Activated T-helper 1 cell treated with Interleukin-2 at 50 U/mL for 16 hours (primary cell): ENCODE results near the gene MEG3.

Source experiments
- DNase-seq: peaks from one replicate; pipeline ENCODE4 v3.0.0-alpha.2; 2020; ENCODE audit warnings: low read depth

MEG3 gene

DNA sequence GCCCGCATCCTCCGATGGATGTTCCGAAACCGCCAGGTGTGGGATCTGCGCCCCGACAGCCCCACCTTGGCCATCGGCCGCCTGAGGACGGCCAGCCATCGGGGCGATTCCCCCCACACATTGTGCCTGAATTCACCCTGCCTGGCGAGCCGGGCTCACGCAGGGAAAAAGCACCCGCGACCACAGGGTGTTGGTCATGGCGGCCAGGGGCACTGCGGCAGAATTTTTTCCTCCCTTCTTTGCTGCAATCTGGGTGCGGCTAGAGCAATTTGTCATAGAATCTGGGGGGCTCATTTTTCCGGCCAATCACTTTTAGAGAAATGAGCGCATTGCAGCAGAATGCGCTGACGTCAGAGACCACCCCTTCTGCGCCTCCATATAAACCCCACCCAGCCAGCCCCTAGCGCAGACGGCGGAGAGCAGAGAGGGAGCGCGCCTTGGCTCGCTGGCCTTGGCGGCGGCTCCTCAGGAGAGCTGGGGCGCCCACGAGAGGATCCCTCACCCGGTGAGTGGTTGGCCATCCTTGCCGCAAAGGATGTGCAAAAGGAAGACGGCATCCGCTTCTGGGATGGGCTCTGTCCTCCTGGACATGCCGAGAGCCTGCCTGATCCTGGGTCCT lies at the start of gene MEG3:
Gene MEG3, plus strand, starts transcription at position 406 of the 619 bp plus-strand sequence.
- DNase-seq: no peak

DNA sequence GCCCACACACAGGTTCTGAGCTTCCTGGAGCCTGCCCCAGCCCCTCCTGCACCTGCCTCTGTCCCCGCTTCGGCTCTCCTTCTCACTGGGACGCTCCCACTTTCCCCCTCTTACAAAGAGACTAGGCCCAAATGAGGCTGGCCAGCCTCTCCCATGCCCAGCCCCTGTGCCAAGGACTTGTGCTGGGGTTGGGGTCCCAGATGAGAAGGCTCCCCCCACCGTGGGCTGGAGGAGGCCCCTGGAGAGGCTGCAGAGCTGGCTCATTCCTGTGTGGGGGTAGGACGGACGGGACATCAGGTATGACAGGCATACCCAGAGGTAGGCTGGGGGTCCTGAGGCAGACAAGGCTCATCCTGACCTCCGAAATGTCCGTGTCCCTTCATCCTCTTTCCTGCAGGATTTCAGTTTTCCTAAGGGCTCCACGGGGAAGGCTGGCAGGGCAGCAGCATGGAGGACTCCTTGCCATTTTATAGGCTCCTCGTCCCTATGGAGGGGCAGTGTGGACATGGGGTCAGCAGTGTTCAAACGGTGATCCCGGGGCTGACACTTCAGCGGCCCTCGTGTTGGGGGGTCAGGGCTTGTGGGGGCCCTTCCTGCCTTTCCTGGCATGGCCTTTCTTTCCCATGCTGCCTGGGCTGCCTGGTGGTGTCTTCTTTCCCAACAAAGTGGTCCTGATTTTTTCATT lies 49.1 kb upstream of the MEG3 start:
- no peak for DNase-seq

DNA sequence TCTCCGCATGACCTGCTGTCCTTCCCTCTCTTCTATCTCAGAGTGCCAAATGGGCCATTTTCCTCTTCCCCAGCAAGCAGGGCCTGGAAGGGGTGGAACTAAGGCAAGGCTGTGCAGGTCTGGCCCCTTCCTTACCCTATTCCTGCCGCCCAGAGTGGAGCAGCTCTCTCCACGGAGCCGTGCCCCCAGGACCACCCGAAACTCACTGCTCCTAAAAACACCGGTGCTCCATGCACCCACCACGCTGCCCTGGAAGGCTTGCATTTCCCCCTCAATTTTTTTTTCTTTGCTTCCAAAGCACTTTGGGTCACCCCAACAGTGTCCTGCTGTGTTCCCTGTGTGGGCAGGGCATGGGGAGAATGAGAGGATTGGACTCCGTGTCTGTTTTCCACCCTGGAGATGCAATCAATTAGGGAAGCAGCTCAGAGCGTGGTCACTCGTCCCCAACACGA lies 48.5 kb upstream of the MEG3 start:
- no peak for DNase-seq

DNA sequence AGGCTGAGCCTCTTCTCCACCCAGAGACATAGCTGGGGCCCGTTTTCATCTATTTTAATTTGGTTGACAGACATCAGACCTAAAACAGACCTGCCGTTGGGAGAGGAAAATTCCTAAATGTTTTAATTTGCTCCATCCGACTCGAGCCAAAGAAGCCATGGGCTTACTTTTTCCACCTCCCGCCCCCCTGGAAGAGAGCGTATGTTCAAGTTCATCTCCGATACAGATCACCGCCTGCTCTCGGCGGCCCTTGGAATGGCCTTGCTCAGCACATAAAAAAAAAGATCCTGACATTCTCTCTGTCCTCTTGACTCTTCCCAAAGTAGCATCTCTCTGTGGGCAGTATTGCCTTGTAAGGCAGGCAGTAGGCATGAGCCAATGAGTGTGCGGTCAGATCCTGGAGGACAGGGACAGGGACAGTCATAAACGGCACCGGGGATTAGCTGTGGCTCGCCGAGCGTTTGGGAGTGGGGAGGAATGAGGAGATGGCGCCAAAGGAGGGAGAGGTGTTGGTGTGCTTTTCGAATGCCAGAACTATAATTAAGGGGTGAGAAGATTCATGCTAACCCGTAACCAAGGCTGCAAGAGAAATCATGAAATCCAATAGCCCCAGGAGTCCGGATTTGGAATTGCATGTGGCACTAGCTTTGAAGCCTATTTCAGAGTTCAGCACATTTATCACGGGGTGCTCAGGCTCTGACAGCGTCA lies 47.9 kb upstream of the MEG3 start:
- DNase-seq: no peak

DNA sequence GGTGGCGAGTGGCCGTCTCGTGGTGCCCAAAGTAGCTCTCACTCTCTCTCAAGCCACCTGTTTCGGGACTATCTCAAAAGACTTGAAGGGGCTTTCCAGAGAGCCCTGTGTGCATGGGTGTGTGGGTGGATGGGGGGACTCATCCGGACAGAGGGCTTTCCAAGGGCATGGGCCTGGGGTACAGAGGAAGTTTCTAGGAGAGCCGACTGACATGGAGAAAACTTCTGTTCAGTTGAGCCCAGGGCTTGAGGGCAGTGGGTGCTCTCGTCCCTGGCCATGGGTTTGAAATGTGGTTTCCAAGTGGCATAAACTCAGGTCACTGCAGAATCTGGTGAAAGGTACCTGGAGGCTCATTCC lies 47.4 kb upstream of the MEG3 start:
- DNase-seq: no peak

DNA sequence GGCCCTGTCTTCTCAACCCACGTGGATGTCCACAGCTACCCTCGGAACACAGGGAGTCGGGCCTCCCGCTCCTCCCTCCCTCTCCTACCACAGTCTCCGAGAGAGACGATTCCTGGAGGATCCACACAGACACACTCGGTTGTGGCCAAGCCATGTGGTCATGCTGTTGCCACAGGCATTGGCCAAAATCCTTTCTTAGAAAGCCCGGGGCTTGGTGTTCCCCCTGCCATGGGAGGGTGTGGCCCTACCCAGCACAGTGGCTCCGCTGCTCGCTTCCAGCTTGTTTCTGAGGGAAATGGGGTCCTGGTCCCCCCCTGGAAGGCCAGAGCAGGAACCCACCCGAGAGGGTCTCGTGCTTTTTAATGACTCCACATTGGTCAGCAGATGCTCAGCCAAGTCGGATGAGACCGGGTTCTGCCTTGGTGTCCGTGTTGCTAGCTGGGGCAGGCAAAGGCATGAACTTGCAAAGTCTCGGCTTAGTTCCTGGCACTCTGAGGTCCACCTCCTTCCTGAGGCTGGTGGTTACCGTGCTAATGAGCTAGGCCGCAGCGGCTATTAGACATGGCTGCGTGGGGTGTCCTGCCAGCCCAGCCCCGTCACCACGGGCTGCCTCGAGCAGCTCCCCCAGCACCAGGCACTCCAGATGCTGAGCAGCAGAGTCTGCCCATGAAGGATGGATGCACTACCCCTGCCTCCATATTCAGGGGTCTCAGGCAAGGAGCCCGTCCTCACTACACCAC lies 46.8 kb upstream of the MEG3 start:
- DNase-seq: no peak

DNA sequence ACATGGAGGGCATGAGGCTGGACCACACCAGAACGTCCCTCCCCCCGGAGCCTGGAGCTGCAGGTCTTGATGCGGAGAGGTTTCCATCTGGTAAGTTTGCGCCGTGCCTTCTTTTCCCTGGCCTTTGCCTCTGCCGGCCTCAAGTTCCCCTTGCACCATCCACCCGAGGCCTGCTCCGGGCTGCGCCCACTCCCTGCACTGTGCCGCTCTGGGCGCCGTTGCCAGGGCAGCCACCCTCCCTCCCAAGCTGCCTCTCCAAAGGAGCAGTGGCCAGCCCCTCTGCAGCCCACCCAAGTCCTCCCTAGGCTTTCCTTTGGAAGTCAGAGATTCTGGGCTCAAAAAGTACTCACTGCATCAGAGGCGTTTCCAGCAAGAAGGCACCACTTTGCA lies 46.2 kb upstream of the MEG3 start:
- no peak for DNase-seq

DNA sequence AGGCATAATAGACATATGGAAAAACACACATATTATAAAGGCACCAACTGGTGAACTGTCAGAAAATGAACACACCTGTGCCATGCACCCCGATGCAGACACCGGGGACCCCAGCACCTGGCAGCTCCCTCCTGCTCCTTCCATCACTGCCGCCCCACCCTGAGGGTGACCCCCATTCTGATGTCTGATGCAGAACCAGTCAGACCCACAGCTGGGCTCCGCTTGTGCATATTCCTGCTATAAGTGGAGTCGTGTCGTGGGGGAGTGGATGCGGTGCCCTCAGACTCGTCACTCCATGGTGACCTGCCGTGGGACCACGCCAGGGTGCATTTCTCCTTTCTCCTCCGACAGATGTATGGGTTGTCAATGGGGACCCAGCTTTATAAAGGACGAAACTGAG lies 45.7 kb upstream of the MEG3 start:
- DNase-seq: no peak

DNA sequence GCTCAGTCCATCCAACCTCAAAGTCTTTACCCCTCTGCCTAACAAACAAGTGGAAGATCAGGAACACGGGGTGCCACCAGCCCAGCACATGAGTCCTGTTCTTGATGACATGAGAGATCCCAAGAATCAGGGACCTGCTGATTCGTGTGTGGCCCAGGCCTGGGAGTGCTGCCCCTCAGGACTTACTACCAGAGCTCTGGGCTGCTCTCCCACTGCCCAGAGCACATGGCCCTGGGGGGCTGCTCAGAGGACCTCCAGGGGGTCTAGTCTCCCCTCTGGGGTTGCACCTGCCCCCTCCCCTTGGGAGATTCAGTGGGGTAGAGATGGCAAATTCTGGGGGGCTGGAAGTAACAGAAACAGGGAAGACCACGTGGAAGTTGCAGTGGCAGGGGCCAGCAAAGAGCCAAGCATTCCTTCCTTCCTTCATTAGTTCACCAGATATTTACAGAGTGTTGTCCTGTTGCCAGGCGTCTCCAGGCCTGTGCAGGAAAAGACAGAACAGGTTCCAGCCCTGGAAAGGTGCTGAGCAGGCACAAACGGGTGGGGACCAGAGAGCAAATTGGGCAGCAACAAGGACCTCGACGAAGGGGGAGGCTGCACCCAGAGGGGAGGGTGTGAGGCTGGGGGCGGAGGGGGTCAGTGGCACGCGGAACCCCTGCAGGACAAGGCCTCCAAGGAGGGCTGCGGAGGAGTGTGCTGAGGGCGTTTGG lies 45.1 kb upstream of the MEG3 start:
- DNase-seq: no peak

DNA sequence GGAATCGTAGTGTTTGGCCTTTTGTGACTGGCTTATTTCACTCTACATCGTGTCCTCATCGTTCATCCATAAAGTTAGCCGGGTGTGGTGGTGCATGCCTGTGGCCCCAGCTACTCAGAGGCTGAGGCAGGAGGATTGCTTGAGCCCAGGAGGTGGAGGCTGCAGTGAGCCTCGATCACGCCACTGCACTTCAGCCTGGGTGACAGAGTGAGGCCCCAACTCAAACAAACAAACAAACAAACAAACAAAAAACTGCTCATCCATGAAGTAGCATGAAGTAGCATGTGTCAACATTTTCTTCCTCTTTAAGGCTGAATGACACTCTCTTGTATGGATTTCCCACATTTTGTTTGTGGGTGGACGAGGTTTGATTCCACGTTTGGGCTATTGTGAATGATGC lies 44.0 kb upstream of the MEG3 start:
- DNase-seq: no peak

DNA sequence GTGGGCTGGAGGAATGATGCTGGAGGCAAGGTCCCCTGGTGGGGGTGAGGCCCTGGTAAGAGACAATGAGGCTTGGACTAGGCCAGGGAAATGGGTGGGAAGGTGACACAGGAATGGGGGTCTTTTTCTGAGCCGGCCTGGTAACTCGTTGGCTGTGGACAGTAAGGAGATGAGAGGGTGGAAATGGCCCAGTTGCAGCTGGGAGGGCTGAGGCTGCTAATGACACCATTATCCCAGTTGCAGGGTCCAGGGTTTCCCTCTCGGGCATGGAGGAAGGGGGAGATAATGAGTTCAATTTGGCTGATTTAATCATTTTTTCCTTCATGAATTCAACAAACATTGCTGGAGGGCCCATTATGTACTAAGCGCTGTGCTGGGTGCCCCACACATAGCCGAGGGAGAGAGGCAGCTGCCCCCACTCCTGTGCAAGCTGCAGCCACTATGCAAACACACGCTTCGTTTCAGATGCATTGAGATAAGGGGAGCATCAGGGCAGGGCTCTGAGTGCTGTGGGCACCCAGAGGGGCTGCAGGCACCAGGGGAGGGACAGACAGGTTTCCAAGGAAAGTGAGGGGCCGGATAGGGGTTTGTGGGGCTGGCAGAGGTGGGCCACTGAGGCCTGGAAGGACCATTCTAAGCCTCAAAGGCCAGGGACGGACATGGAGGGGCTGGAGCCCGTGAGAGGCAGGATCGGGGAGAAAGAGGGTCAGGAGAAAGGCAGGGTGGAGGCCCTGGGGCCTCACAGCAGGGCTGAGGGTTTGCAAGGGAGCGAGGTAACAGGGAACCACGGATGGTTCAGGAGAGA lies 43.2 kb upstream of the MEG3 start:
- no peak for DNase-seq

DNA sequence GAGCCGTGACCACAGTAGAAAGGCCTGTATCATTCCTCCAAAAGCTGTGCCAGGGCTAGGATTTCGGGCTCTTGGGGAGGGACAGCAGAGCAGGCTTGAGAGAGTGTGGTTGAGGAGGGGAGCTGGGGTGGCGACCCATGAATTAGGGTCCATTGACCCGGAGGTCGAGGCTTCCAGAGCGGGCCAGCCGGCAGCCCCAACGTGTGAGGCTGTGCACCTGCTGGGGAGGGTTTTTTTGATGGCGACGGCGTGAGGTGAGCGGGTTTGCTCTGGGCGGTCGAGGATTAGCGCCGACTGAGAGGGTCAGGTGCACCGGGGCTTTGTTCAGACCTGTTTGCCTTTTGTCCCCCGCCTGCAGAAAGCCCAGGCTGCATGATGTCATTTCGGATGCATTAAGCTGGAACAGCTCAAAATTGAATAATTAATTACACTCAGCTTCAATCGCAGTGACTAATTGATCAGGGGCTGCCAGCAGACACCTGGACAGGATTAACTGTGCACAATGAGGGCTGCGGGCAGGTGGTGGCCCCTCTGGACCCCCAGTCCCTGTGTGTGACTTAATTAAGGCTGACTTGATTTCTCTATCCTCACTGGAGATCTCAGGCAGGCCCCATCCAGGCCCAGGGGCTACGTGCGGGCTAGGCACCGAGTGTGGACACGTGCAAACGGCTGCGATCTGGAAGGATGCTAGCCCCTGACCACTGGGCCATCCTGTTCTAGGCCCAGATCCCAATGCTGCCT lies 42.1 kb upstream of the MEG3 start:
- DNase-seq: no peak

DNA sequence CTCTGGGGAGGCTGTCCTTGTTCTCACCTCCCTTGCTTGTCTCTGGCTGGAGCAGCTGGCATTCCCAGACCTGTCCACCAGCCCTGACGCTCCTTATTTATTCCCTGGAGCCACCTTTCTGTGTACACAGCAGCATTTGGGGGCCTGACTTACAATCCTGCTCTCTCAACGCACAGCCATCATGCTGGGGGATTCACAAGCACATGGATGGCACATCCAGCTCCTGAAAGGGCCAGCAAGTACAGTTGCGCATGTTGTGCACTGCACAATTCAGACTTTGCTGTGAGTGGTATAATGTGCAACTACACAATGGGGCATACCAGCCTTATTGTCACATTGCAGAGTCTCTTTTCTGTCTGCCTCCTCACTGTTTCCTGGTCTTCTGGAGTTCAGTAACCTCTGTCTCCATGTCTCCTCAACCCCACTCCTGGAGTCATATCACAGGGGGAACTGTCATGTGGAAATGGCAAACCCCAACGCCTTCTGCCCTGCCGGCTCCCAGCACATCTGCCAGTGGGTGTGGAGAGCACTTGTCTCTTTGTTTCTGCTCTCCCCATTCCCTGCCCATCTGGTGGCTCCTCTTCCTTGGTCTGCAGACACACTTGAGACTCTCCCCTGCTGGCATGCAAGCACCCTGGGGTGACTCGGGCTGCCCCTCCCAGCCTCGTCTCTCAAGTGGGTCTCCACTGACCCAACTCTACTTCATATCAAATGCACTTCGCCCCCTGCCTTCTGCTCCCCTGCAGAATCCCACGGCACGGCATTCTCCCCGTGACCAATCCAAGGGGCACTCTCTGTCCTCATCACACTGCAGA lies 41.2 kb upstream of the MEG3 start:
- no peak for DNase-seq

DNA sequence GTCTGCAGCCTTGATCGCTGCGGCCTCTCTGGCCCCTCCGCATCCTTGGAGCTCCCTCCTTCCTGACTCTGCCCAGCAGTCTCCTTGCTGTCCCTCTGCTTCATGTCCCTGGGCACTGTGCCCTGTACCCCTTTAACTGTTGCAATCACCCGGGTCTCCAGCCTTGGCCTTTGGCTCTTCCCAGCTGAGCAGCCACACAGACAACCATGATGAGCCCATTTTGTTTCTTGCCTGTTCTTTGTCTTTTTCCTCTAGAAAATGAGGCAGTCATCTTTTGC lies 40.6 kb upstream of the MEG3 start:
- no peak for DNase-seq

DNA sequence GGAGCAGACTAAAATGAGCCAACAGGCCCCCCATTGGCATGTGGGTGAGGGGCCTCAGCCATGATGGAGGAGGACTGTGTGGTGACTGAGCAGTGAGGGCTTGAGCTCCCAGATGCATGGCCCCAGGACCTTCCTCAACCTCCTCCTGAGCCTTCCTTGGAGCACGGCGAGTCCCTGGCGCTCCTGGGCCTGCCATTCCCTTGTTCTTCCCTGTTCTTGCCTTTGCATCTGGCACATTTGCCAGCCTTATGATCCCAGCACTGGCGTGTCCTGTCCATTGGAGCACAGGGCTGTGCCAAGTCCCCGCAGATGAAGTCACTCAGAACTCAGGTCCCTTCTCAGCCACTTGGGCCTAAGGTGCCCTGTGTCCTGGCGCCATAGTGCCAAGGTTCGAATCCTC lies 40.3 kb upstream of the MEG3 start:
- no peak for DNase-seq

DNA sequence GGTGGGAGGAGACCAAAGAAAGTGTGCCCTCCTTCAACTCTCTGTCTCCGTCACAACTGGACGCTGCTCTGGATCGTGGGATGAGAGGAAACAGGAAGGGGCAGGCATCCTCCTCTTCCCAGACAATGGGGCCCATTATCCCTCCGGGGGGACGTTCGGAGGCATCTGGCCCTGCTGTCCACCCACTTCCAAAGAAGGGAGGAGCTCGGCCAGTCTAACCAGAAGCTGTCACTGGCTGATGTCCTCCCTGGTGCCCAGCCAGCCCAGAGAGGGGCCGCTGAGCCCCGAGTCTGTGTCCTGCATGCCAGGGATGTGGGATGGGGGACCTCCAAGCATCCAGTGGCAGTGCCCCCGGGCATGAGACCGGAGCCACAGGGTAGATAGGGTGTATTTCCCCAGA lies 39.8 kb upstream of the MEG3 start:
- no peak for DNase-seq

DNA sequence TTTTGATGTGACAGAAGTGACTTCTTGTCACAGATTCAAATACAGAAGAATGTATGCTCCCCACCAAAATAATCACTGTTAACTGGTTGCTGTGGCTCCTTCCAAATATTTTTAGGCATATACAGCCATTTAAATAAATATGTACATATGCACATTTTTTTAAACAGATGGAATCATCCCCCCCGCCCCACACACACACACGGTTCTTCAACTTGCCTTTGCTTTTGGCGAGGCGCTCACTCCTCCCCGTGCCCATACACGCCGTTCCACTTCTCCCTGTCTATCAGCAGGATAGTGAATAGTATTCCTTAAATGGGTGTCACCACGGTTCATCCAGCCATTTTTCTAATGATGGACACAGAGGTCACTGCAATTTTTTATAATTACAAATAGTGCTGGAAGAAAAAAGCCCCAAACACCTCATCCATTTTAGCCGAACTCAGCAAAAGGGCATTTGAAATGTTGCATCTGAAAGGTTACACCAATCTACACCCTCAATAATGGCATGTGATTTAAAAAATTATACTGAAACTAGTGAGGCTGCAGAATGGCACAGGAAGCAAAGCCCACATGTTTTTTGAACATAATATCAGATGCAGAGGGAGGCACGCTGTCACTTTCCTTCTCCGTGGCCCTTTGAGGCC lies 39.2 kb upstream of the MEG3 start:
- no peak for DNase-seq

DNA sequence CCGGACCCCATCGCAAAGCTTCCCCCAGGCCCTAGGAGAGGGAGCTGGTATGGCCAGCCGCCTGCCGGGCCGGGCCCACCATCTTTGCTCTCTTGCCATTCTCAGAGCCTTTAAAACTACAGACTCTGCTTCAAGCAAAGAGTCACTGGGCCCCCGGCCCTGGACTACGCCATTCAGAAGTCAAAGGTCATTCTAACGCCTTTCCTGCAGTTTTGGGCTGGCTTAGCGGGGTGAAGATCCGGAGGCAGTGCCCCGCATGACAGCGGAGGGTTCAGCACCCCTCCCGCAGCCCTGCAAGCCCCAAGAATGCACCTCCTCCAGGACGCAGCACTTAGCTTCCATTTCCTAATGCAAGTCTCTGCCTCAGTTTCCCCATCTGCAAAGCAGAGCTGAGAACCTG lies 38.3 kb upstream of the MEG3 start:
- no peak for DNase-seq

DNA sequence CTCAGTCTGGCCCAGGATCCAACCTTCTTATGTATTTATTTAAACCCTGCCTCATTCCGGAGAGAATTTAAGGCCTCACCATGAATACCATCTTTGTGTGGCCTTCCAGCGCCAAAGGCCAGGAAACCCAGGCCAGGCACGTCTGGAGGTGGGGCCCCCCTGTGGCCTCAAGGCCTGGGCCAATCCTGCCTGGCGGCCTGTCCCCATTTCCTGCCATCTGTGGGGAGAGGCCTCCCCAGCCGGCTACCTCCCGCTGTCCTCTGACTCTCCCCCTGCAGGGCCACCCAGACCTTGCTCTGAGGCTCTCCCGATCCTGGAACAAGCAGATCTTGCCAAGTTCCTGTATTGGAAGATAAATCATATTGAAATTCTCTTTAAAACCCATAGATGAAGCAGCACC lies 37.4 kb upstream of the MEG3 start:
- DNase-seq: no peak

DNA sequence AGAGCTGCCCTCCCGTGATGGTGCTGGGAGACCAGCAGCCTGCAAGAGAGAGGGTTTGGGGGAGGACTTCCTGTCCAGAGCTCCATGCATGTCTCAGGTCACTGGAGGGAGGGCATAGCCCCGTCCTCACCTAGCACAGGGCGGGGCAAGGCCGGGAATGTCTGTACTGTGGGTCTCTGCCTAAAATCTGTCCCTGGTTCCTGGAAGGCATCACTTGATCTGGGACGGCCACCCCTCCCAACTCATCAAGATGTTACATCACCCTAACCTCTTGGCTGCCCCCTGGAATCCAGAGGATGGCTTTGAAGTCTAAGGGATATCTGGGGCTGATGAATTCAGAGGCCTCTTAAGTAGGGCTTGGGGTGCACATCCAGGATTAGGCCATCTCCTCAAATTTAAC lies 37.0 kb upstream of the MEG3 start:
- no peak for DNase-seq
